Activated CD8-positive, alpha-beta memory T cell treated with anti-CD3 and anti-CD28 coated beads, Interleukin-2, amount 50 U/mL, for 24 hours (primary cell): Measurements from ENCODE around the gene PEX5.
"Not testable (repeated sequence)": the region's sequence is repeated elsewhere in the genome, so short reads cannot be mapped to it uniquely, and the experiment has no call there.

Experiments used
- DNase-seq: peaks from one replicate; pipeline ENCODE4 v3.0.0-alpha.2; 2020; ENCODE audit errors: extremely low read depth

Gene PEX5

GRCh38 chr12:7213745-7214144 is 24.3 kb downstream of the PEX5 start:
- DNase-seq: not testable (repeated sequence)

- no peak for DNase-seq
These were observed 28.1 kb downstream of the PEX5 start for GRCh38 chr12:7217475-7218069.

- DNase-seq: peak; percentile 48
These were observed 30.2 kb downstream of the PEX5 start for GRCh38 chr12:7219599-7220243.

GRCh38 chr12:7221486-7221885 is 32.0 kb downstream of the PEX5 start:
- DNase-seq: no peak

GRCh38 chr12:7229741-7230140 is 40.3 kb downstream of the PEX5 start:
- DNase-seq: no peak

- no peak for DNase-seq
These were observed 52.0 kb downstream of the PEX5 start for GRCh38 chr12:7241404-7242005.

- DNase-seq: no peak
These were observed 53.0 kb downstream of the PEX5 start for GRCh38 chr12:7242176-7243101.

- DNase-seq: not testable (repeated sequence)
These were observed 62.0 kb downstream of the PEX5 start for GRCh38 chr12:7251328-7251996.

- no peak for DNase-seq
These were observed 69.6 kb downstream of the PEX5 start for GRCh38 chr12:7259060-7259459.
